ENCODE data around the gene RALY.
A peak's percentile ranks its signal among the peaks of the same experiment; 100 is the strongest.
"Not testable (repeated sequence)": the region's sequence is repeated elsewhere in the genome, so short reads cannot be mapped to it uniquely, and the experiment has no call there.

Gene RALY

GRCh38 chr20:34015401-34016335, 22.0 kb downstream of the RALY start:
- DNase-seq (ENCODE audit: low read depth): no peak

- no peak for DNase-seq (ENCODE audit: low read depth)
These were observed 23.0 kb downstream of the RALY start for GRCh38 chr20:34016736-34017135.

- peak; percentile 67 for DNase-seq (ENCODE audit: low read depth)
These were observed 23.9 kb downstream of the RALY start for GRCh38 chr20:34017610-34018009.

GRCh38 chr20:34018166-34018565, 24.5 kb downstream of the RALY start:
- no peak for DNase-seq (ENCODE audit: low read depth)

- no peak for DNase-seq (ENCODE audit: low read depth)
These were observed 28.6 kb downstream of the RALY start for GRCh38 chr20:34022151-34022838.

DNA sequence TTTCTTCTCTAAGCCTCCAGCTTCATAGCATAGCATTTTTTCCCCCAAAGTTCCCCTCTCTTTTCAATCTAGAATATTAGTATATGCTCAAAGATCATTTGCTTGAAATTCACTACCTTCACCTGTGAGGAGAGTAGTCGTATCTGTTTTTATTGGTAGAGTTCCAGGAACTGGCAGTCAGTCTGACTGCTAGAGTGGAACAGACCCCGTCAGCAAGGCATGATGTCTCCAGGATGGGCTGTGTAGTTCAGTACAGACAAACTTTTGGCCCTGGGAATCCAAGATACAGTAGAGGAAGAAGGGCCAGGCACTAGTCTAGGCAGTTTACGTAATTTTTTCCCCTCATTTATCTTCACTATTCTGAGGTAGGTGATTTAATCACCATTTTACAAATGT, 29.1 kb downstream of the RALY start:
- no peak for DNase-seq (ENCODE audit: low read depth)

DNA sequence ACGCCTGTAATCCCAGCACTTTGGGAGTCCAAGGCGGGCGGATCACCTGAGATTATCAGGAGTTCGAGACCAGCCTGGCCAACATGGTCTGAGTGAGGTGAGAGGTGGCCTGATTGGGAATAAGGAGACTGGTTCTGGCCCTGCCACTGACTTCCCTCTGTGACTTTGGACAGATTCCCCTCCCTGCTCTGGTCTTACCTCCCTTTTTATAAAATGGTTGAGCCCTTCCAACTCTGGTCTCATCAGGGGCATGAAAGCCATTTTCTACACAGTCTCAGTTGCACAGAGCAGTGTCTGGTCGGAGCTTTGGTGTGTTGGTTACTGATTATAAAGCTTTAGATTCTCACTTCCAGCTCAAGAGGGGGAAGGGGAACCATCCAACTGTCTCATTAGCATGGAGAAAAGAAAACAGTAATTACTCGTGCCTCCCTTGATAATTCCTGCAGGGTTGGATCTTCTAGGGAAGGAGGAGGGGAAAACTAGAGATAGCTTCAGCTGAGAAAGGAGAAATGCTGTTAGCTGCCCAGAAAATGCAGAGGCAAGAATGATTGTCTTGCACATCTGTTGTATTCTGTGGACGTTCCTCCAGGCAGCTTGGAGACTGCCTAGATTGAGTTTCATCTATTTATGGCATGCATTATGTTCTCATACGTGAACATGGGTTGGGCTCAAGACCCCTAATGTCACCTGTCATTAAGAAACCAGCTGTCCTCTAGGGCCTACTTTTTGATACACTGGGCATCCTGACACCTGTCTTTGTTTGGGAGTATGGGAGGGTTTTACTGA, 30.4 kb downstream of the RALY start:
- DNase-seq (ENCODE audit: low read depth): no peak

DNA sequence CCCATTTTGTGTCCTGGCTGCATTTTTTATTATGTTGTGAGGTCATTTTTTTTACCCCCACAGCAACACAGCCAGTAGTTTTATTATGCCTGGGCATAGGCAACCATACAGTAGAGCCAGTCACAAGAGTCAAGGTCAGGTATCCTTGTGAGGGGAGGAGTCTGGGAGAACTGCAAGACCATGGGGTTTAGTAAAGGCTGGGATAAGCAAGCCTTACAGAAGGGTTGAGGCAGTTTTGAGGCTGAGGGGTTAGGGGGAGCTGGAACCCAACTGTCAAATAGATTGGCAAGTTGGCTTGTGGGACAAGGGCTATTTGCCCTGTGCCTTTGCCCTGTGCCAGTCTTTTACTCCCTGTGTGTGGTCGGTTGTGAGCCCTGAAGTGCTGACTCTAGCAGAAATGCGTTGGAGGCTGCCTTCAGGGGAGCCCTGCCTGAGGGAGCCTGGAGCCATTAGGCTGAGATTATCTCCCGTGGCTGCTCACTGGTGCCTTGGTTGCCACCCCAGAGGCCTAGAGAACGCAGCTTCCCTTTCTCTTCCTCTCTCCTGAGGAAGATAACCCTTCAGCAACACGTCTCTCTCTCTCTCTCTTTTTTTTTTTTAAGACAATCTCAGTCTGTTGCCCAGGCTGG, 31.1 kb downstream of the RALY start:
- DNase-seq (ENCODE audit: low read depth): no peak

GRCh38 chr20:34028013-34028412, 34.3 kb downstream of the RALY start:
- not testable (repeated sequence) for DNase-seq (ENCODE audit: low read depth)

GRCh38 chr20:34029415-34029814, 35.7 kb downstream of the RALY start:
- DNase-seq (ENCODE audit: low read depth): no peak

GRCh38 chr20:34030456-34030855, 36.7 kb downstream of the RALY start:
- no peak for DNase-seq (ENCODE audit: low read depth)

DNA sequence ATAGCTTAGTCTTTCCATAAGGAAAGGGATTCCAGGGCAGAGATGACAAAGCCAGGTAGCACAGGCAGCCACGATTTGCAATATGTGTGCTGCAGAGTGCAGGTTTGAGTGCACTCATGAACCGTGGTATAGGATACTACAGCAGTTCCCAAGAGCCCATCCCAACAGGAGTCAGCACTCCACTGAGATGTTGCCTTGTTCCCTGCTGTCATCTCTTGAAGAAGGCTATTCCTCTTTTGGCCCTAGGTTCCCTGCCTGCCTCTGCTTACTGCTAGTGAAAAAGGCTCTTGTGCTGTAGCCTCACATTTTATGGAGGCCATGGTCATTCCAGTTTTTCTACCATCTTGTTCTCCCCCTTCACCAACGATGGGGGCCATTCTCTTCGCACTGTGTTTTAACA, 40.2 kb downstream of the RALY start:
- no peak for DNase-seq (ENCODE audit: low read depth)

DNA sequence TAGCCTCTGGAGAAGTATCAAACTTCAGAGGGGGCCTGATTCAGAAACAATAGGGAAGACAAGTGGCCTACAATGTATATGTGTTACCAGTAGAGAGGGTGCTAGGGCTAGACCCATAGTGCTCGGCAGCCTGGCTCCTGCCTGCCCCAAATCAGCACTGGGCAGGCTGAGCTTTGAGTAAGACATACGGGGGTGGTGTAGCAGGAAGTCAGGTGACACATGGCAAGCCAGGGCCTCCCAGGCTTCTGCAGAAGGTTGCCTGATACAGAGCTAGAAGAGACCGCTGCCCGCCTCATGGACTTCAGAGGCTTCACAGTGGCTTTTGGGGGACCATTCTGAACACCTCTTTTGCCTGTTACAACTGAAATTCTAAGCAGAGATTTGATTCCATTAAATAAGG, 43.4 kb downstream of the RALY start:
- no peak for DNase-seq (ENCODE audit: low read depth)

DNA sequence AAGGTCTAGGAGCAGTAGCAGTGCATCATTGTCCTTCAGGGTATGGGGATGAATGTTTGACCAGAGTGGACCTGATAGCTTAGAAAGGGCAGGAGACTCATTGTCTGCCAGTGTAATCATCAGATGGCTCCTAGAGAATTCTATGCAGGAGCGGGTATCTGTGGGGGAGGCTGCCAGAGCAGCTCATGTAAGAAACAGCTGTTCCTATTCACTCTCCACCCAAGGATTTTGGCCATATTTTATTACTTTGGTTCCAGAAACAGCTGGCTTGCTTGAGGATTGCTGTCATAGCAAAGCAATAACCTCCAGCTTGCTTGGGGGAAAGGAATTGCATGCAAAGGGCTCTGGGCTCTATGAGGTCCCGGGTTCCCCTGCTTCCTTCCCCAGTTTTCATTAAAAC, 44.1 kb downstream of the RALY start:
- DNase-seq (ENCODE audit: low read depth): no peak

- no peak for DNase-seq (ENCODE audit: low read depth)
These were observed 46.7 kb downstream of the RALY start for GRCh38 chr20:34040300-34040995.

- DNase-seq (ENCODE audit: low read depth): no peak
These were observed 47.5 kb downstream of the RALY start for GRCh38 chr20:34041226-34041625.

DNA sequence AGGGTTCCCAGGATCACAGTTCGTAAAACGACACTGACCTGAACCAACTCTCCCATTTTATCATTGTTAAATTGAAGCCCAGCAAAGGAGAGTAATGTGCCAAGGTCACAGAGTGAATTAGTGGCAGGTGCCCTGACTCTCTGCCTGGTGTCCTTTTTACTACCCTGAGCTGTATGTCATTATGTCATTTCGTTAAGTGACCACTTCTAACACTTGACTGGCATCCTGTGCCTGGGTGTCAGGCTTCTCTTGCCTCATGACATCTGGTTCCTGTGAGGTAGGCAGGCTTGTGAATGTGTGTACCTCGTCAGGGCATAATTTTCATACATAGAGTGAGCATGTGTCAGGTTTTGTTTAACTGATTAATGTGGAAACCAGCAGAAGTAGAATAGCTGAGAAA, 48.6 kb downstream of the RALY start:
- DNase-seq (ENCODE audit: low read depth): no peak

GRCh38 chr20:34043025-34043424, 49.3 kb downstream of the RALY start:
- no peak for DNase-seq (ENCODE audit: low read depth)

- DNase-seq (ENCODE audit: low read depth): no peak
These were observed 51.6 kb downstream of the RALY start for GRCh38 chr20:34045294-34045693.

DNA sequence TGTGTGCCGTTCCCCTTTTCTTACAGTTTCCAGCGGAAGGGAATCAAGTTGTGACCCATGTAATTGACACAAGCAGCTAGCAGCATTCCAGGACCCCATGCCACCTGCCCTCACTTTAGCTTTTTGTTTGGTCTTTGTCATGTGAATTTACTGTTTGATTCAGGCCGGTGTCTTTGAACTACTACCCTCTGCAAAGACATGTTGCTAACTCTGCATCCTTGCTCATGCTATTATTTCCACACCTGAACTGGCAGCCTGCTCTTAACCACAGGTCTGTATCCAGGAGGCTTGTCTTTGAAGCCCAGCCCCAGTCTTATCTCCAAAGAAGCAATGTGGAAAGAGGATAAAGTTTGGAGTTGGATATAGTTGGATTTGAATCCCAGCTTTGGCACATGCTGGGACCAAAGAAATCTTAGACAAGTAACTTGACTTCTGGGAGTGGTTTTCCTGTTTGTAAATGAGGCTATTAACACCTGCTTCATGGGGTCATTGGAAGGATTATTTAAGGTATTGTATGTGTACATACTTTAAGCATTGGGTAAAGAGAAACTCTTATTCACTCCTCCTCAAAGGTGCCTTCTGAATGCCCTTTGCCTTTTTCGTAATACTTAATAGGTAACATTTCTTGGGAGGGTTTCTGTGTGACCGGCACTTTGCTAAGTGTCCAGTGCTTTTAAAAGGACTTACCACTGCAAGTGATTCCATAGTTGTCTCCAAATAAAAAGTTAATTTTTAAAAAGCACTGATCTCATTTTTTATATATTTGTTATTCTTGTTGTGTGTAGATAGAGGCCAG, 52.4 kb downstream of the RALY start:
- no peak for DNase-seq (ENCODE audit: low read depth)
